HepG2 (cell line): ENCODE measurements around the gene DEFB127. TPM values are rescaled to one million over a fixed set of nuclear protein-coding genes. Genes with fewer than 3 reads are reported as not detected.

Source experiments
- CBX1 ChIP-seq: IDR thresholded peaks from one replicate; pipeline ENCODE4 v1.6.1; 2016; ENCODE audit warnings: antibody characterized with exemption, low read depth
- FOXC1 ChIP-seq: sonication (generic); formaldehyde crosslinking; IDR thresholded peaks from 2 replicates; pipeline ENCODE4 v1.8.0; 2022; ENCODE audit warnings: mild to moderate bottlenecking, missing genetic modification reagents, borderline replicate concordance
- GATAD1 ChIP-seq: IDR thresholded peaks from 2 replicates; pipeline ENCODE4 v1.6.1; 2016; ENCODE audit warnings: missing genetic modification reagents, missing compliant biosample characterization
- GATAD2A ChIP-seq: IDR thresholded peaks from 2 replicates; pipeline ENCODE4 v1.6.1; 2016
- HOXA5 ChIP-seq: sonication (generic); formaldehyde crosslinking; IDR thresholded peaks from 2 replicates; pipeline ENCODE4 v1.4.0; 2020; ENCODE audit warnings: missing genetic modification reagents
- JUN ChIP-seq: sonication (generic); formaldehyde crosslinking; IDR thresholded peaks from 2 replicates; pipeline ENCODE4 v1.4.0; 2020; ENCODE audit warnings: mild to moderate bottlenecking, missing genetic modification reagents
- KDM2A ChIP-seq: sonication (generic); formaldehyde crosslinking; IDR thresholded peaks from 2 replicates; pipeline ENCODE4 v1.4.0; 2020; ENCODE audit warnings: low read depth, missing genetic modification reagents, borderline replicate concordance
- KDM5B ChIP-seq: sonication (generic); formaldehyde crosslinking; IDR thresholded peaks from 2 replicates; pipeline ENCODE4 v1.4.0; 2020; ENCODE audit warnings: missing genetic modification reagents, mild to moderate bottlenecking, borderline replicate concordance
- KLF12 ChIP-seq: sonication (generic); formaldehyde crosslinking; IDR thresholded peaks from 2 replicates; pipeline ENCODE4 v1.4.0; 2020; ENCODE audit warnings: missing genetic modification reagents, borderline replicate concordance
- KLF16 ChIP-seq, 2 experiments: sonication (generic) in 1 of 2; formaldehyde crosslinking in 1 of 2; IDR thresholded peaks; 2 replicates each; pipeline versions ENCODE4 v1.6.1 to v1.8.0; 2016 to 2023; ENCODE audit warnings: missing genetic modification reagents in 2 of 2, missing compliant biosample characterization in 1 of 2
- KMT2A ChIP-seq: sonication (generic); formaldehyde crosslinking; IDR thresholded peaks from 2 replicates; pipeline ENCODE4 v1.4.0; 2020; ENCODE audit warnings: missing genetic modification reagents
- MBD4 ChIP-seq: IDR thresholded peaks from 2 replicates; pipeline ENCODE4 v1.6.1; 2012; ENCODE audit warnings: low read length, inconsistent platforms, borderline replicate concordance
- NFIB ChIP-seq: sonication (generic); formaldehyde crosslinking; IDR thresholded peaks from 2 replicates; pipeline ENCODE4 v1.9.0; 2021; ENCODE audit warnings: missing genetic modification reagents, mild to moderate bottlenecking, borderline replicate concordance
- PITX1 ChIP-seq: sonication (generic); formaldehyde crosslinking; IDR thresholded peaks from 2 replicates; pipeline ENCODE4 v1.5.1; 2020; ENCODE audit warnings: mild to moderate bottlenecking, missing genetic modification reagents
- RARA ChIP-seq: IDR thresholded peaks from 2 replicates; pipeline ENCODE4 v1.6.1; 2016; ENCODE audit warnings: missing genetic modification reagents, missing compliant biosample characterization
- RFX3 ChIP-seq: IDR thresholded peaks from 2 replicates; pipeline ENCODE4 v1.6.1; 2016; ENCODE audit warnings: missing biosample characterization, missing genetic modification reagents
- SMC3 ChIP-seq: IDR thresholded peaks from 2 replicates; pipeline ENCODE4 v1.6.1; 2011; ENCODE audit warnings: low read length, improper control_type of control experiment
- SOX6 ChIP-seq, 2 experiments: fragments of 450-650 bp in 1 of 2; sonication (generic) in 1 of 2; formaldehyde crosslinking in 1 of 2; IDR thresholded peaks; 2 replicates each; pipeline versions ENCODE4 v1.4.0 to v1.6.1; 2017 to 2020; ENCODE audit warnings: antibody characterized with exemption in 1 of 2, mild to moderate bottlenecking in 1 of 2, missing genetic modification reagents in 1 of 2
- TGIF2 ChIP-seq: IDR thresholded peaks from 2 replicates; pipeline ENCODE4 v1.6.1; 2016; ENCODE audit warnings: control low read depth, missing compliant biosample characterization
- TOE1 ChIP-seq: sonication (generic); formaldehyde crosslinking; IDR thresholded peaks from 2 replicates; pipeline ENCODE4 v1.4.0; 2020; ENCODE audit warnings: mild to moderate bottlenecking, missing genetic modification reagents
- WIZ ChIP-seq: sonication (generic); formaldehyde crosslinking; IDR thresholded peaks from 2 replicates; pipeline ENCODE4 v1.5.1; 2020; ENCODE audit warnings: mild to moderate bottlenecking, missing genetic modification reagents
- XRCC5 ChIP-seq: fragments of 200-400 bp; formaldehyde crosslinking; optimal IDR thresholded peaks from 2 replicates; pipeline ENCODE3; 2017; ENCODE audit warnings: mild to moderate bottlenecking, low read length
- ZBTB21 ChIP-seq: sonication (generic); formaldehyde crosslinking; IDR thresholded peaks from 2 replicates; pipeline ENCODE4 v1.4.0; 2020; ENCODE audit warnings: missing genetic modification reagents
- ZKSCAN5 ChIP-seq: sonication (generic); formaldehyde crosslinking; IDR thresholded peaks from 2 replicates; pipeline ENCODE4 v1.5.1; 2020; ENCODE audit warnings: mild to moderate bottlenecking, missing genetic modification reagents
- ZMYM4 ChIP-seq: sonication (generic); formaldehyde crosslinking; IDR thresholded peaks from 2 replicates; pipeline ENCODE4 v1.8.1; 2023; ENCODE audit warnings: mild to moderate bottlenecking, missing genetic modification reagents
- ZNF460 ChIP-seq: sonication (generic); formaldehyde crosslinking; IDR thresholded peaks from 2 replicates; pipeline ENCODE4 v1.5.1; 2020; ENCODE audit warnings: missing genetic modification reagents, mild to moderate bottlenecking, borderline replicate concordance
- ZNF598 ChIP-seq: sonication (generic); formaldehyde crosslinking; IDR thresholded peaks from 2 replicates; pipeline ENCODE4 v1.5.1; 2020; ENCODE audit warnings: mild to moderate bottlenecking, missing genetic modification reagents, borderline replicate concordance
- ZNF619 ChIP-seq: sonication (generic); formaldehyde crosslinking; IDR thresholded peaks from 2 replicates; pipeline ENCODE4 v1.4.0; 2020; ENCODE audit warnings: mild to moderate bottlenecking, missing genetic modification reagents
- ZNF747 ChIP-seq: sonication (generic); formaldehyde crosslinking; IDR thresholded peaks from 2 replicates; pipeline ENCODE4 v1.8.1; 2023; ENCODE audit warnings: missing genetic modification reagents, mild to moderate bottlenecking, borderline replicate concordance
- polyA plus RNA-seq, 8 experiments: library from polyadenylated mRNA; depleted of rRNA in 3 of 8; stranded (reverse) in 7 of 8; unstranded in 1 of 8; fragments of >200 nt; fragmentation: Illumina TruSeq in 4 of 8; extraction: Trizol in 4 of 8; gene quantifications; 2 replicates each; pipeline versions ENCODE4 v1.2.1 to v1.2.3, GENCODE V29; 2011 to 2016; ENCODE audit warnings: low read depth in 4 of 8, missing spikeins in 1 of 8, mixed read lengths in 1 of 8; ENCODE audit not compliant: insufficient read depth in 1 of 8
- total RNA-seq, 5 experiments: library from RNA; depleted of rRNA; stranded (reverse); fragments of >200 nt; fragmentation: Illumina TruSeq; extraction: Trizol; gene quantifications; 2 replicates each; pipeline ENCODE4 v1.2.3, GENCODE V29; 2016; ENCODE audit warnings: low read depth in 1 of 5
- TF ChIP-seq, protein P1 (sequence below): sonication (generic); formaldehyde crosslinking; IDR thresholded peaks from 2 replicates; pipeline ENCODE4 v1.5.0; 2020; ENCODE audit warnings: missing genetic modification reagents
- TF ChIP-seq, protein P2 (sequence below): sonication (generic); formaldehyde crosslinking; IDR thresholded peaks from 2 replicates; pipeline ENCODE4 v1.4.0; 2020; ENCODE audit warnings: missing genetic modification reagents

Gene DEFB127
- total and polyA plus RNA-seq, 2 of the 13 experiments (the other 11 are each of a cell fraction or from before 2014, with no cell fraction given): not detected

DNA sequence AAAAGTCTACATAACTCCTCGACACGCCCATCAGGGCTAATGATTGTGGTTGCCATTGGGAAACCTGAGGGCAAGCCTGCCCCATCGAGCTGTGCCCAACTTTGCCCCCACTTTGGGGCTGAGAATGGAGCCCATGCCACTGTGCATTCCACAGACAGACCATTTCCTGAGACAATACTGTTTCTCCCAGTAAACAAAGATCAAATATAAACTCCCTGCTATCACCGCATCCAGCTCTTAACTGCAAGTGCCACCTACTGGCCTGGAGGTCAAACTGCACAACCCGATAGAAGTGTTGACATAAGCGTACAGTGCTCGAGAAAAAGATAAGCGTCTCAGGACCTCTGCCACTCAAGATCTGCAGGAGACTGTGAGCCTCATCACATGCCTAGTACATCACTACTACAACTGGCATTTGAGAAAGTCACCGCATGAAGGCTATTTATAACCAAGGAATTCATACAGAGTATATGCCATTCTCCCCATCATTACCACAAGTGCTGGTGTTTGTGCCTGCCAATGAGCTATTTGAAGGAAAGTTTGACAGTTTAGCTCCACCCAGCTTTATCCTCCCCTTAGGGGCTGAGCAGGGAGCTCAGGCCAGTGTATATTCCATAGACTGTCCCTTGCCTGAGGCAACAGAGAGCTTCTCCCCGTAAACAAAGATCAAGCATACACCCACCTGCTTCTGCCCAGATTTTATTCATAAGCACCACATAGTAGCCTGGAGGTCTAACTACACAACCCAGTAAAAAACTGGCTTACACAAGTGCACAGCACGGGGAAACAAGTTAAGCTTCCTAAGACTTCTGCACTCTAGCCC lies 19.4 kb upstream of the DEFB127 start (continued):
- TF ChIP-seq ZNF619: 0 out of 2 replicates have a peak, but pooled peaks have one; percentile 45
- 0 out of 2 replicates have a peak, but pooled peaks have one; percentile 64 for TF ChIP-seq KLF12
- no peak for TF ChIP-seq KDM5B (CRISPR knock-in tag)
- no peak for TF ChIP-seq ZBTB21 (CRISPR knock-in tag)
- no peak for TF ChIP-seq RARA (CRISPR knock-in tag)
- 0 out of 2 replicates have a peak, but pooled peaks have one; percentile 45 for TF ChIP-seq JUN (CRISPR knock-in tag)
- peak; percentile 57 for TF ChIP-seq XRCC5
- TF ChIP-seq KMT2A (CRISPR knock-in tag): no peak
- TF ChIP-seq KLF16 (CRISPR knock-in tag; IDR thresholded peaks at IDR 0.05): no peak
- TF ChIP-seq, protein P1, sequence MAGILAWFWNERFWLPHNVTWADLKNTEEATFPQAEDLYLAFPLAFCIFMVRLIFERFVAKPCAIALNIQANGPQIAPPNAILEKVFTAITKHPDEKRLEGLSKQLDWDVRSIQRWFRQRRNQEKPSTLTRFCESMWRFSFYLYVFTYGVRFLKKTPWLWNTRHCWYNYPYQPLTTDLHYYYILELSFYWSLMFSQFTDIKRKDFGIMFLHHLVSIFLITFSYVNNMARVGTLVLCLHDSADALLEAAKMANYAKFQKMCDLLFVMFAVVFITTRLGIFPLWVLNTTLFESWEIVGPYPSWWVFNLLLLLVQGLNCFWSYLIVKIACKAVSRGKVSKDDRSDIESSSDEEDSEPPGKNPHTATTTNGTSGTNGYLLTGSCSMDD: no peak
- no peak for TF ChIP-seq ZNF747 (CRISPR knock-in tag)
- no peak for TF ChIP-seq TOE1 (CRISPR knock-in tag)
- TF ChIP-seq FOXC1 (CRISPR knock-in tag): peak; percentile 85; the same call in 1 of the 2 replicates
- TF ChIP-seq HOXA5: no peak
- peak; percentile 50; the same call in 1 of the 2 replicates for TF ChIP-seq GATAD2A (CRISPR knock-in tag)
- TF ChIP-seq ZNF598 (CRISPR knock-in tag): 0 out of 2 replicates have a peak, but pooled peaks have one; percentile 33
- peak; percentile 31; the same call in 1 of the 2 replicates for TF ChIP-seq SMC3
- TF ChIP-seq WIZ: peak; percentile 91; the same call in 1 of the 2 replicates
- peak; percentile 35; the same call in 1 of the 2 replicates for TF ChIP-seq PITX1
- peak; percentile 31; the same call in 1 of the 2 replicates for TF ChIP-seq KDM2A (CRISPR knock-in tag)
- no peak for TF ChIP-seq MBD4
- TF ChIP-seq TGIF2 (CRISPR knock-in tag): no peak
- no peak for TF ChIP-seq ZNF460
- no peak for TF ChIP-seq ZKSCAN5
- TF ChIP-seq NFIB (CRISPR knock-in tag): 0 out of 2 replicates have a peak, but pooled peaks have one; percentile 13
- peak; percentile 100 for TF ChIP-seq ZMYM4 (CRISPR knock-in tag)
- peak; percentile 70 for TF ChIP-seq CBX1
- TF ChIP-seq SOX6 (IDR thresholded peaks at IDR 0.05): no peak
- TF ChIP-seq SOX6 (CRISPR knock-in tag; IDR thresholded peaks at IDR 0.05): 0 out of 2 replicates have a peak, but pooled peaks have one; percentile 39
- TF ChIP-seq, protein P2, sequence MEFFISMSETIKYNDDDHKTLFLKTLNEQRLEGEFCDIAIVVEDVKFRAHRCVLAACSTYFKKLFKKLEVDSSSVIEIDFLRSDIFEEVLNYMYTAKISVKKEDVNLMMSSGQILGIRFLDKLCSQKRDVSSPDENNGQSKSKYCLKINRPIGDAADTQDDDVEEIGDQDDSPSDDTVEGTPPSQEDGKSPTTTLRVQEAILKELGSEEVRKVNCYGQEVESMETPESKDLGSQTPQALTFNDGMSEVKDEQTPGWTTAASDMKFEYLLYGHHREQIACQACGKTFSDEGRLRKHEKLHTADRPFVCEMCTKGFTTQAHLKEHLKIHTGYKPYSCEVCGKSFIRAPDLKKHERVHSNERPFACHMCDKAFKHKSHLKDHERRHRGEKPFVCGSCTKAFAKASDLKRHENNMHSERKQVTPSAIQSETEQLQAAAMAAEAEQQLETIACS: no peak
- peak; percentile 67 for TF ChIP-seq GATAD1
- no peak for TF ChIP-seq RFX3 (CRISPR knock-in tag)
